HCT116 (cell line): ENCODE data around the gene FOXD2. TPM values are rescaled to one million over a fixed set of nuclear protein-coding genes. Genes with fewer than 3 reads are reported as not detected.

Experiments used
- ATAC-seq: fragments of 200-7000 bp; cut with Tn5 transposase; 2 replicates; pipeline ENCODE4 v1.9.1; 2020; ENCODE audit warnings: mild to moderate bottlenecking, moderate library complexity
- BruUV-seq: library from RNA; stranded (reverse); fragments of 400-500 nt; replicated peaks from 2 replicates; lab custom pipeline; 2021; lab: Mats Ljungman, UMichigan
- CTCF ChIA-PET: fragments of 300-600 bp; sonication (Branson Sonifier 250); formaldehyde crosslinking; loops from one replicate; lab custom pipeline; 2021; ENCODE audit warnings: antibody characterized with exemption; lab: Charles Lee
- POLR2A ChIA-PET: fragments of 300-600, 350-600 bp; sonication (Branson Sonifier 250); formaldehyde crosslinking; loops from one replicate; lab custom pipeline; 2021; ENCODE audit warnings: antibody characterized with exemption; lab: Charles Lee
- RAD21 ChIA-PET, 2 experiments: fragments of 300-600 bp; sonication (Branson Sonifier 250); formaldehyde crosslinking; loops; one replicate each; lab custom pipeline; 2023; ENCODE audit warnings: low total read pairs in 2 of 2; ENCODE audit not compliant: uncharacterized antibody in 2 of 2, unreplicated experiment in 2 of 2, low non-redundant PET in 1 of 2; lab: Charles Lee
- DNase-seq: peaks from one replicate; pipeline ENCODE4 v3.0.0-alpha.2; 2010; ENCODE audit warnings: low read depth, low spot score
- H2AFZ ChIP-seq: fragments of 200-600 bp; shearing (Covaris generic), sonication (generic); 2 replicates; pipeline ENCODE4 v1.6.1; 2017; ENCODE audit warnings: low read depth, mixed run types, mixed read lengths, antibody characterized with exemption, low read length; ENCODE audit not compliant: poor library complexity, severe bottlenecking
- H3K27ac ChIP-seq: 2 replicates; pipeline ENCODE4 v1.5.1; 2012; ENCODE audit warnings: low read depth, low read length
- H3K27me3 ChIP-seq: fragments of 200-600 bp; sonication (generic); 2 replicates; pipeline ENCODE4 v1.6.1; 2016; ENCODE audit warnings: mixed run types, low read length, mixed read lengths; ENCODE audit not compliant: insufficient read depth
- H3K36me3 ChIP-seq, 2 experiments: fragments of 200-500 bp in 1 of 2; fragments of 200-600 bp in 1 of 2; sonication (Bioruptor generic) in 1 of 2; sonication (generic) in 1 of 2; 2 replicates each; pipeline versions ENCODE4 v1.5.1 to v1.6.1; 2014 to 2016; ENCODE audit warnings: low read length in 2 of 2, inconsistent platforms in 1 of 2, mixed read lengths in 1 of 2, mixed run types in 1 of 2; ENCODE audit not compliant: insufficient read depth in 2 of 2, control insufficient read depth in 1 of 2
- H3K4me1 ChIP-seq, 2 experiments: fragments of 200-600 bp in 1 of 2; sonication (generic) in 1 of 2; 2 replicates each; pipeline versions ENCODE4 v1.5.1 to v1.6.1; 2012 to 2017; ENCODE audit warnings: low read length in 2 of 2, inconsistent platforms in 1 of 2, mild to moderate bottlenecking in 1 of 2, mixed read lengths in 1 of 2, mixed run types in 1 of 2, moderate library complexity in 1 of 2; ENCODE audit not compliant: insufficient read depth in 2 of 2, control insufficient read depth in 1 of 2
- H3K4me2 ChIP-seq: fragments of 200-600 bp; sonication (generic); 2 replicates; pipeline ENCODE4 v1.6.1; 2017; ENCODE audit warnings: mixed run types, low read length, mixed read lengths
- H3K4me3 ChIP-seq, 2 experiments: fragments of 200-600 bp in 1 of 2; sonication (generic) in 1 of 2; replicated peaks in 1 of 2; 2 replicates each; pipeline ENCODE4 v1.5.1; 2011 to 2016; ENCODE audit warnings: low read length in 2 of 2, control low read depth in 1 of 2, low read depth in 1 of 2, mild to moderate bottlenecking in 1 of 2, mixed read lengths in 1 of 2, mixed run types in 1 of 2
- H3K79me2 ChIP-seq: fragments of 200-600 bp; sonication (generic); 2 replicates; pipeline ENCODE4 v1.6.1; 2017; ENCODE audit warnings: mild to moderate bottlenecking, mixed run types, low read length, moderate library complexity, mixed read lengths; ENCODE audit not compliant: insufficient read depth
- H3K9ac ChIP-seq: fragments of 200-600 bp; sonication (generic); 2 replicates; pipeline ENCODE4 v1.6.1; 2016; ENCODE audit warnings: low read length, mixed read lengths
- H3K9me2 ChIP-seq: fragments of 200-600 bp; sonication (generic), shearing (Covaris generic); 2 replicates; pipeline ENCODE4 v1.6.1; 2017; ENCODE audit warnings: mixed run types, mild to moderate bottlenecking, moderate library complexity; ENCODE audit not compliant: insufficient read depth
- H3K9me3 ChIP-seq, 2 experiments: fragments of 200-500 bp in 1 of 2; fragments of 200-600 bp in 1 of 2; sonication (Bioruptor generic) in 1 of 2; sonication (generic) in 1 of 2; 2 replicates each; pipeline ENCODE4 v1.6.1; 2014 to 2017; ENCODE audit warnings: low read length in 2 of 2, mixed read lengths in 2 of 2, inconsistent platforms in 1 of 2, low read depth in 1 of 2, mild to moderate bottlenecking in 1 of 2, mixed run types in 1 of 2, moderate library complexity in 1 of 2; ENCODE audit not compliant: control insufficient read depth in 1 of 2, insufficient read depth in 1 of 2
- H4K20me1 ChIP-seq: fragments of 200-600 bp; sonication (generic), shearing (Covaris generic); 2 replicates; pipeline ENCODE4 v1.6.1; 2017; ENCODE audit warnings: mixed run types, mild to moderate bottlenecking, moderate library complexity; ENCODE audit not compliant: insufficient read depth
- ELF1 ChIP-seq: IDR thresholded peaks from 2 replicates; pipeline ENCODE4 v1.6.1; 2012; ENCODE audit warnings: low read depth, borderline replicate concordance
- EZH2 ChIP-seq: fragments of 200-600 bp; sonication (generic); IDR thresholded peaks from 2 replicates; pipeline ENCODE4 v1.6.1; 2017; ENCODE audit warnings: antibody characterized with exemption, mixed run types
- FOSL1 ChIP-seq: IDR thresholded peaks from 2 replicates; pipeline ENCODE4 v1.6.1; 2012; ENCODE audit warnings: low read depth
- JUND ChIP-seq: IDR thresholded peaks from 2 replicates; pipeline ENCODE4 v1.6.1; 2012
- POLR2A ChIP-seq: IDR thresholded peaks from 2 replicates; pipeline ENCODE4 v1.7.0; 2011; ENCODE audit warnings: borderline replicate concordance; ENCODE audit not compliant: insufficient read depth, insufficient read length; ENCODE audit errors: extremely low read depth
- SP1 ChIP-seq: IDR thresholded peaks from 2 replicates; pipeline ENCODE4 v1.6.1; 2012; ENCODE audit warnings: low read depth
- TCF7L2 ChIP-seq: IDR thresholded peaks from 2 replicates; pipeline ENCODE4 v1.7.0; 2011; ENCODE audit warnings: borderline replicate concordance, inconsistent platforms; ENCODE audit not compliant: insufficient read depth, insufficient read length; ENCODE audit errors: extremely low read depth
- ZFX ChIP-seq: fragments of 450-650 bp; IDR thresholded peaks from 2 replicates; pipeline ENCODE4 v1.6.1; 2017
- intact Hi-C: fragments of 100-400 bp; cut with micrococcal nuclease; formaldehyde crosslinking; loops from 2 replicates; pipeline ENCODE4 v1.10.0; 2022
- total RNA-seq: library from RNA; stranded (reverse); gene quantifications from one replicate; pipeline ENCODE4 v1.2.1, GENCODE V29; 2021; ENCODE audit not compliant: unreplicated experiment
- TF ChIP-seq, protein P1 (sequence below): IDR thresholded peaks from 2 replicates; pipeline ENCODE4 v1.6.1; 2012; ENCODE audit warnings: low read depth

FOXD2 gene
- total RNA-seq, 1 experiment from 2014 or later = 1.9 TPM

DNA sequence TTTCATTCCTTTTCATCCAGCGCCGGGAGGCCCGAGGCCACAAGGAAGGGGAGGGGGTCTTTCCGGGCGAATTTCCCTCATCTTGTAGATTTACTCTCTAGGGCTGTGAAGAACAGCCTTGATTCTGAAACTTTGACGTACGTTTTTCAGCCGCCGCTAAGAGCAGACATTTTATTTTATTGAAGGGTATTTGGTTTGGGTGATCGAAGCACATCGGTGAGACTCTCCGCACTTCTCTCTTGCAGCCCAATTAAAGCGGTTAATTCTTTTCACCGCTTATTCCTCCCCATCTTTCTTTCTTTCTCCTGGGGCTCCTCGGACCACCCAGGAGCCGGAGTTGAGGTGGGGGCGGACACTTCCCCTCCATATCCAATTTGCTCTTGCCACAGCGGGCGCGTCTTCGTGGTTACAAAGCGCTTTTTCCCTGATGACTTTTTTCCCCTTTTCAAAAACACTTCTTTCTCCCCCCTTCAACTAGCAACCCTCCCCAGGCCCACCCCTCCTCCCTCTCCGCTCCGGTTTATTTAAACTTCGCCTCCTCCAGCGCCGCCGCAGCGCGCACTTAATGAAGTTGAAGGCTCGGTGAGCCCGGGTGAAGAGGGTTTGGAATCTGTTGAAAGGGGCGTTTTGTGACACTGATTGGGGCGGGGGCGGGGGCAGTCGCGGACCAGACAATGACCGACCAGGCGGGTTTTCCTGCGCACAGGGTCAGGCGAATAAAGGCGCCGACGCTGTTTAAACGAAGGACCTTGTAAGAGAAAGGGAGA lies 5.9 kb downstream of the FOXD2 start:
- Histone ChIP-seq H3K4me2 (no peak overlapping the region), H3K4me3 (no peak overlapping the region), H3K27ac (no peak overlapping the region), H3K4me1 (no peaks in the 10 kb centered on the region), H4K20me1 (no peaks in the 10 kb centered on the region), H3K79me2 (no peaks in the 10 kb centered on the region), H3K9me3 (no peaks in the 10 kb centered on the region), H3K9ac (no peak overlapping the region), H2AFZ (no peak overlapping the region), H3K9me2 (no peaks in the 10 kb centered on the region), H3K36me3 (no peaks in the 10 kb centered on the region), H3K27me3 (peaks cover 14% of the 10 kb centered on the region; the same call in 1 of the 2 replicates)
- intact Hi-C loops = no loop called here
- ChIA-PET RAD21 (no interaction called here), CTCF (no interaction called here), POLR2A (no interaction called here)
- no peak for TF ChIP-seq FOSL1
- no peak for TF ChIP-seq ZFX
- TF ChIP-seq, protein P1, sequence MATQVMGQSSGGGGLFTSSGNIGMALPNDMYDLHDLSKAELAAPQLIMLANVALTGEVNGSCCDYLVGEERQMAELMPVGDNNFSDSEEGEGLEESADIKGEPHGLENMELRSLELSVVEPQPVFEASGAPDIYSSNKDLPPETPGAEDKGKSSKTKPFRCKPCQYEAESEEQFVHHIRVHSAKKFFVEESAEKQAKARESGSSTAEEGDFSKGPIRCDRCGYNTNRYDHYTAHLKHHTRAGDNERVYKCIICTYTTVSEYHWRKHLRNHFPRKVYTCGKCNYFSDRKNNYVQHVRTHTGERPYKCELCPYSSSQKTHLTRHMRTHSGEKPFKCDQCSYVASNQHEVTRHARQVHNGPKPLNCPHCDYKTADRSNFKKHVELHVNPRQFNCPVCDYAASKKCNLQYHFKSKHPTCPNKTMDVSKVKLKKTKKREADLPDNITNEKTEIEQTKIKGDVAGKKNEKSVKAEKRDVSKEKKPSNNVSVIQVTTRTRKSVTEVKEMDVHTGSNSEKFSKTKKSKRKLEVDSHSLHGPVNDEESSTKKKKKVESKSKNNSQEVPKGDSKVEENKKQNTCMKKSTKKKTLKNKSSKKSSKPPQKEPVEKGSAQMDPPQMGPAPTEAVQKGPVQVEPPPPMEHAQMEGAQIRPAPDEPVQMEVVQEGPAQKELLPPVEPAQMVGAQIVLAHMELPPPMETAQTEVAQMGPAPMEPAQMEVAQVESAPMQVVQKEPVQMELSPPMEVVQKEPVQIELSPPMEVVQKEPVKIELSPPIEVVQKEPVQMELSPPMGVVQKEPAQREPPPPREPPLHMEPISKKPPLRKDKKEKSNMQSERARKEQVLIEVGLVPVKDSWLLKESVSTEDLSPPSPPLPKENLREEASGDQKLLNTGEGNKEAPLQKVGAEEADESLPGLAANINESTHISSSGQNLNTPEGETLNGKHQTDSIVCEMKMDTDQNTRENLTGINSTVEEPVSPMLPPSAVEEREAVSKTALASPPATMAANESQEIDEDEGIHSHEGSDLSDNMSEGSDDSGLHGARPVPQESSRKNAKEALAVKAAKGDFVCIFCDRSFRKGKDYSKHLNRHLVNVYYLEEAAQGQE = no peak
- TF ChIP-seq JUND = no peak
- no peak for TF ChIP-seq SP1
- no peak for TF ChIP-seq TCF7L2
- TF ChIP-seq EZH2 = no peak
- no peak for TF ChIP-seq POLR2A
- TF ChIP-seq ELF1 = no peak
- DNase-seq = no peak
- BruUV-seq = no TSS peak
- ATAC-seq = no peak
